Medulla oblongata (tissue), 1 donor: ENCODE data around the gene SHISA9.
"Not testable (repeated sequence)": the region's sequence is repeated elsewhere in the genome, so short reads cannot be mapped to it uniquely, and the experiment has no call there.

ENCODE experiments used
- DNase-seq: peaks from one replicate; pipeline ENCODE4 v3.0.0-alpha.2; 2015; ENCODE audit errors: extremely low spot score

Gene SHISA9

GRCh38 chr16:12900156-12900555, 1.2 kb upstream of the SHISA9 start:
- DNase-seq, result no peak

DNA sequence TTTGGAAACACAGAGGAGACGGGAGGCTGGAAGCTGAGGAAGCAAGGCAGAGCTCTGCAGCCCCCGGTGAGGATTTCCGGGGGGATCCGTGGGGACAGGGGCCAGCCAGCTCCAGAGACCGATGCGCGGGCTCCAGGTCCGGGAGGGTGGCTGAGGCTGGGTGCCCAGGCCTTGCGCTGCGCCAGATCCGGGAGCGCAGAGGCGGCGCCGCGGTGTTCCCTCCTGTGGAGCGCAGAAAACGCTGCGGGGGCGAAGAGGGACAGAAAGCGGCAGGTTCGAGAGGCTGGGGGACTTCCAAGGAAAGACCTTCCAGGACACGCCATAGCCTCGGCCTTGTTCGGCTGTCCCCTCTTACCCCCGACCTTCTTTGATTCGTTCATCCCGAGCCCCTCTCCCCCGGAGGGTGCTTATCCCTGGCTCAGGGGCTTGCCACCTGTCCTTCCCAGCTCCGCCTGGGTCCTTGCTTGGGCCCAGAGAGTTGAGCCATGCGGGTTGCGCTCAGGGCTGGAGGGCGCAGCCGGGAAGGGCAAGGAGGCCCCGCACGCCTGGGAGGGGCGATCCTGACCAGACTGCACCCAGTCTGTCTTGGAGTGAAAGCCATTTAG, 697 bp upstream of the SHISA9 start:
- no peak for DNase-seq

- DNase-seq, result no peak
Measured at GRCh38 chr16:12901204-12901596, 198 bp upstream of the SHISA9 start.

DNA sequence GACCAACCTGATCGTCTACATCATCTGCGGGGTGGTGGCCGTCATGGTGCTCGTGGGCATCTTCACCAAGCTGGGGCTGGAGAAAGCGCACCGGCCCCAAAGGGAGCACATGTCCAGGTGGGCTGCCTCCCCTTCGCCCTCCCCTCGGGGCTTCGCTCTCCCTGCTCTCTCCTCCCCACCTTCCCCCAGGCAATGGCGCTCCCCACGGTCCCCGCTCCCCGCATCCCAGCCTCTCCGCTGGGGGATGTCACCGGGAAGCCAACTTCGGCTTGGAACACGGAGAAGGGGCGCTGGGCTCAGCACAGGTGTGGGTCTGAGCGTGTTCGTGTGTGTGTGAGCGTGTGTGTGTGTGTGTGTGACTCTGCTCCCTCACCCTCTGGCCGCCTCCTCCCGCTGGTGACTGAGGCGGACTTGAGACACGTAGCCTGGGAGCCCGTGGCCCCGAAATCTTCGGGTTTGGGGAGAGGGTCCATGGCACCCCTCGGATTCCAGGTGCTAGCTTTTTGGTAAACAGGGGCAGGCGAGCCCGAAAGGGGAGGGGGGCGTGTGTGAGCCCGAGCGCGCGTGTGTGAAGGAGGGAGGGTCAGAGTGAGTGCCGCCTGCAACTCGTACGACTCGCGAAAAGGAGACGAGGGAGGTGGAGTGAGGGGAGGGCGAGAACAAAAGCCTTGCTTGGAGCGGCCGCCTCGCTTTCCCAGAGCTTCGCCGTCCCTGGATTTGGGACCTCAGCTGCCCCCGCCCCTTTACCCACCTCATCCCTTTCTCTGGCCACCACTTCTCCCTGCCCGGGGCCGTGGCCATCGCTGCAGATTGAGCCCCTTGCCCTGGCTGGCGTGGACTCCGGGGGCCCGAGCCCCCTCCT, 1.3 kb downstream of the SHISA9 start:
- DNase-seq, result no peak

- DNase-seq, result no peak
Measured at GRCh38 chr16:12903407-12904328, 2.3 kb downstream of the SHISA9 start.

DNA sequence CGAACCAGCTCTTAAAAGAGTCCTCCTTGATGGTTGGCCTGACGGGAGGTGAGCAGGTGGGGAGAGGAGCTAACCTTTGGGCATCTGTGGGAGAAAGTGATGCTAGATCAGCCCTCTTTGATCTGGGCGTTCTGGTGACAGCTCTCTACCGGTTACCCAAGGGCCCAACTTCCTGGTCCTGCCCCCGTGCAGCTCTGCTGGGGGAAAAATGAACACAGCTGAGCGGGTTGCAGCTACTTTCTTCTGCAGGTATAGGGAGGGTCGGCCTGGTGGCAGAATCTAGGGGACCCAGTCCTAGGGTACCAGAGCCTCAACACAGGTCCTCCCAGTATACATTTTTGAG, 2.9 kb downstream of the SHISA9 start:
- DNase-seq, result no peak

GRCh38 chr16:12906271-12906670, 4.9 kb downstream of the SHISA9 start:
- DNase-seq, result no peak

- no peak for DNase-seq
Measured at GRCh38 chr16:12906765-12907516, 5.5 kb downstream of the SHISA9 start.

GRCh38 chr16:12907670-12908233, 6.4 kb downstream of the SHISA9 start:
- peak; percentile 10 for DNase-seq

DNA sequence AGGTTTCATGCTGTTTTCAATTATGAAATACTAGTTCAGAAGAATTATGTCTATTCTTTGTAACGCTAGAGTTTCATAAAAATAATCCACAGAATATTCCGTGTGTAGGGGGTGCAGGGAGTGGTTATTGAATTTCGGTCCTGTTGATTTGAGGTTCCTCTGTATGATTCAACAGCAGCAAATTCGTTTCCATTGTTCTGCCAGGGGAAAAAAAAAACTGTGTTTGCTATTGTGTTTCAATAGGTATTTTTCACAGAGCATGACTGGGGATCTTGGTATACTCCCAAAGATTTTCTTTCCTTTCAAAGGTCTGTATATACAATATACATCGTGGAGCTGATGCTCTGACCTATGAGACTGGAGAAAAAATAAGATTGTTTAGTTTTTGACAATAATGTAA, 15.8 kb downstream of the SHISA9 start:
- DNase-seq, result no peak

GRCh38 chr16:12917653-12918052, 16.3 kb downstream of the SHISA9 start:
- DNase-seq, result no peak

- no peak for DNase-seq
Measured at GRCh38 chr16:12920739-12921138, 19.3 kb downstream of the SHISA9 start.

DNA sequence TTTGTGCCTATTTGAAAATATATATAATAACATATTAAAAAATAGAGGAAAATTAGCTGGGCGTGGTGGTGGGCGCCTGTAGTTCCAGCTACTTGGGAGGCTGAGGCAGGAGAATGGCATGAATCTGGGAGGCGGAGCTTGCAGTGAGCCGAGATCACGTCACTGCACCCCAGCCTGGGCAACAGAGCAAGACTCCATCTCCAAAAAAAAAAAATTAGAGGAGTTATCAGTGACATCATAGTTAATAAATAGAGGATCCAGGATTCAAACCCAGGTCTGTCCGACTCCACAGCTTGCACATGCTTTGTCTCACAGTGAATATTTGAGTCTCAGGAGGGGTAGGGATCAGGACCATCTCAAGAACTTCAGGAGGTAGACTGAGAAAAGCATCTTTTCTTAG, 22.2 kb downstream of the SHISA9 start:
- DNase-seq, result not testable (repeated sequence)

GRCh38 chr16:12925026-12925800, 23.8 kb downstream of the SHISA9 start:
- no peak for DNase-seq

DNA sequence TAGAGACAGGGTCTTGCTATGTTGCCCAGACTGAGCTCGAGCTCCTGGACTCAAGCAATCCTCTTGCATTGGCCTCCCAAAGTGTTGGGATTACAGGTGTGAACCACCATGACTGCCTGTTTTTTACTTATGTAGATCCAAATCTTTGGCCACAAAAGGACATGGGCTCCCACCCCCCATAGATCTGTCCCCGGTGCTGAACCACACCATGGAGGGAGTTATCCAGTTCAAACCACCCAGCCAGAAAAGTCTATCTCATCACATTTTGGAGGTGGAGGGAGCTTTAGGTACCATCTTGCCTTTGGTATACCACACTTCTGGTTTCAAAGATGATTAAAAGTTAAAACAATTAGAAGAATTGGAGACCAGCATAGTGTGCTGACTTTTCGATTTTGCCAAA, 26.2 kb downstream of the SHISA9 start:
- DNase-seq, result no peak

DNA sequence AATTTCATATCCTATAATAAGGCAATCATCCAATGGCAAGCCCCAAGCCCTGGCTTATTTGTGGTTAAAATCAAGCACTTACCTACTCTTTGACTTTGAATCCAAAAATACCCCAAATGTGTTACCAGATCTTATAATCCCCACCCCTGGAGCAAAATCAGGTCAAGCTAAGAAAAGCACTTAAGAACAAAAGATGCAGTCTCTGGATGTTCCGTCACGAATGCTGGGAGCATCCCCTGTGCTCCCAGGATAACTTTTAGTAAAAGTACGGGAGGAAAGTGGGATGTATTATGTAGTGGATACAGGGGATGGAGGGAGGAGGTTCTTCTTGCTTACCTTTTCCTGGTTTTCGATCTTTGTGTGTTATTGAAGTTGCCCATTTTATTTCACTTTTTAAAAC, 29.5 kb downstream of the SHISA9 start:
- DNase-seq, result no peak

GRCh38 chr16:12936391-12936790, 35.0 kb downstream of the SHISA9 start:
- no peak for DNase-seq

GRCh38 chr16:12941896-12942295, 40.5 kb downstream of the SHISA9 start:
- no peak for DNase-seq

- no peak for DNase-seq
Measured at GRCh38 chr16:12942861-12943260, 41.5 kb downstream of the SHISA9 start.

GRCh38 chr16:12944300-12944699, 42.9 kb downstream of the SHISA9 start:
- no peak for DNase-seq

GRCh38 chr16:12951392-12951791, 50.0 kb downstream of the SHISA9 start:
- no peak for DNase-seq
